SK-N-SH (cell line): ENCODE measurements around the gene ART4. TPM values are rescaled to one million over a fixed set of nuclear protein-coding genes. Genes with fewer than 3 reads are reported as not detected.

Source experiments
- CTCF ChIA-PET: fragments of 300-600, 350-600 bp; formaldehyde crosslinking; extraction: SDS; loops from one replicate; lab custom pipeline; 2021; lab: Yijun Ruan, JAX
- POLR2A ChIA-PET: fragments of 350-600 bp; sonication (Branson Sonifier 250); formaldehyde crosslinking; extraction: SDS; loops from one replicate; lab custom pipeline; 2020; ENCODE audit warnings: antibody characterized with exemption, inconsistent platforms; lab: Yijun Ruan, JAX
- DNase-seq: peaks from one replicate; pipeline ENCODE4 v3.0.0; 2012
- H2AFZ ChIP-seq: fragments of 200-600 bp; sonication (generic); 2 replicates; pipeline ENCODE4 v1.8.1; 2016; ENCODE audit warnings: antibody characterized with exemption, mild to moderate bottlenecking, low read depth
- H3F3A ChIP-seq: fragments of 200-600 bp; sonication (generic); replicated peaks from 2 replicates; pipeline ENCODE3; 2016; ENCODE audit warnings: antibody characterized with exemption, mild to moderate bottlenecking; ENCODE audit not compliant: insufficient read depth
- H3K27ac ChIP-seq, 2 experiments: fragments of 200-500 bp in 1 of 2; fragments of 200-600 bp in 1 of 2; sonication (Bioruptor generic) in 1 of 2; sonication (generic), shearing (Covaris generic) in 1 of 2; 2 replicates each; pipeline versions ENCODE4 v1.5.1 to v1.6.1; 2014 to 2016; ENCODE audit warnings: low read depth in 2 of 2, inconsistent platforms in 1 of 2, low read length in 1 of 2, mild to moderate bottlenecking in 1 of 2, mixed read lengths in 1 of 2
- H3K27me3 ChIP-seq: fragments of 200-600 bp; sonication (generic), shearing (Covaris generic); 2 replicates; pipeline ENCODE4 v1.6.1; 2016; ENCODE audit warnings: mixed run types; ENCODE audit not compliant: insufficient read depth
- H3K36me3 ChIP-seq, 2 experiments: fragments of 200-500 bp in 1 of 2; fragments of 200-600 bp in 1 of 2; sonication (Bioruptor generic) in 1 of 2; sonication (generic) in 1 of 2; replicated peaks in 1 of 2; 2 replicates each; pipeline versions ENCODE3 to v1.5.1; 2014 to 2016; ENCODE audit warnings: low read length in 1 of 2, mild to moderate bottlenecking in 1 of 2; ENCODE audit not compliant: insufficient read depth in 2 of 2, control insufficient read depth in 1 of 2
- H3K4me1 ChIP-seq, 2 experiments: fragments of 200-500 bp in 1 of 2; fragments of 200-600 bp in 1 of 2; sonication (Bioruptor generic) in 1 of 2; sonication (generic), shearing (Covaris generic) in 1 of 2; 2 replicates each; pipeline versions ENCODE4 v1.5.1 to v1.6.1; 2014 to 2016; ENCODE audit warnings: low read depth in 1 of 2, low read length in 1 of 2, mixed run types in 1 of 2; ENCODE audit not compliant: insufficient read depth in 2 of 2, control insufficient read depth in 1 of 2
- H3K4me2 ChIP-seq: fragments of 200-600 bp; sonication (generic), shearing (Covaris generic); 2 replicates; pipeline ENCODE4 v1.6.1; 2017; ENCODE audit warnings: mixed run types
- H3K4me3 ChIP-seq, 2 experiments: fragments of 200-500 bp in 1 of 2; fragments of 200-600 bp in 1 of 2; sonication (Bioruptor generic) in 1 of 2; sonication (generic), shearing (Covaris generic) in 1 of 2; 2 replicates each; pipeline versions ENCODE4 v1.5.1 to v1.8.1; 2014 to 2016; ENCODE audit warnings: low read depth in 2 of 2, inconsistent platforms in 1 of 2, low read length in 1 of 2, mild to moderate bottlenecking in 1 of 2, mixed read lengths in 1 of 2, moderate library complexity in 1 of 2
- H3K79me2 ChIP-seq: fragments of 200-600 bp; sonication (generic); 2 replicates; pipeline ENCODE4 v1.8.1; 2017; ENCODE audit warnings: mild to moderate bottlenecking; ENCODE audit not compliant: insufficient read depth
- H3K9ac ChIP-seq: fragments of 200-600 bp; sonication (generic); 2 replicates; pipeline ENCODE4 v1.6.1; 2017; ENCODE audit warnings: mixed run types
- H3K9me2 ChIP-seq: fragments of 200-600 bp; sonication (generic); 2 replicates; pipeline ENCODE4 v1.6.1; 2017; ENCODE audit warnings: mixed run types
- H3K9me3 ChIP-seq: fragments of 200-600 bp; sonication (generic); 2 replicates; pipeline ENCODE4 v1.6.1; 2017; ENCODE audit warnings: mixed run types, mild to moderate bottlenecking, moderate library complexity
- H4K20me1 ChIP-seq: fragments of 200-600 bp; sonication (generic); 2 replicates; pipeline ENCODE4 v1.6.1; 2017; ENCODE audit warnings: mild to moderate bottlenecking, mixed run types; ENCODE audit not compliant: insufficient read depth
- CHD2 ChIP-seq: fragments of 150-350 bp; IDR thresholded peaks from 2 replicates; pipeline ENCODE4 v1.6.1; 2018; ENCODE audit warnings: low read length; ENCODE audit not compliant: partially characterized antibody
- CTCF ChIP-seq: fragments of 200-600 bp; sonication (generic); IDR thresholded peaks from 2 replicates; pipeline ENCODE4 v1.6.1; 2017; ENCODE audit warnings: antibody characterized with exemption, mild to moderate bottlenecking, moderate library complexity
- ELF1 ChIP-seq: IDR thresholded peaks from 2 replicates; pipeline ENCODE4 v1.4.0; 2012
- EP300 ChIP-seq, 2 experiments: IDR thresholded peaks; 2 replicates each; pipeline versions ENCODE4 v1.4.0 to v1.6.1; 2012; ENCODE audit warnings: borderline replicate concordance in 1 of 2, low read depth in 1 of 2, low read length in 1 of 2
- FOSL2 ChIP-seq: IDR thresholded peaks from 2 replicates; pipeline ENCODE4 v1.4.0; 2012; ENCODE audit warnings: low read depth, mild to moderate bottlenecking, moderate library complexity, borderline replicate concordance
- GABPA ChIP-seq: IDR thresholded peaks from 2 replicates; pipeline ENCODE4 v1.4.0; 2012; ENCODE audit warnings: low read depth, mild to moderate bottlenecking
- JUND ChIP-seq: IDR thresholded peaks from 2 replicates; pipeline ENCODE4 v1.4.0; 2012
- PBX3 ChIP-seq: IDR thresholded peaks from 2 replicates; pipeline ENCODE4; 2012
- RCOR1 ChIP-seq: fragments of 150-350 bp; IDR thresholded peaks from 2 replicates; pipeline ENCODE4 v1.6.1; 2017; ENCODE audit warnings: antibody characterized with exemption, low read length
- REST ChIP-seq: IDR thresholded peaks from 2 replicates; pipeline ENCODE4 v1.6.1; 2012; ENCODE audit warnings: mild to moderate bottlenecking, low read depth, low read length, moderate library complexity
- SIN3A ChIP-seq: IDR thresholded peaks from 2 replicates; pipeline ENCODE4 v1.6.1; 2012; ENCODE audit warnings: low read depth, mild to moderate bottlenecking, low read length, moderate library complexity, borderline replicate concordance
- SMC3 ChIP-seq: IDR thresholded peaks from 2 replicates; pipeline ENCODE4 v1.6.1; 2012; ENCODE audit warnings: low read depth, low read length, improper control_type of control experiment
- TAF1 ChIP-seq: IDR thresholded peaks from 2 replicates; pipeline ENCODE4 v1.6.1; 2012; ENCODE audit warnings: low read depth, mild to moderate bottlenecking, low read length, moderate library complexity, borderline replicate concordance
- USF2 ChIP-seq: fragments of 150-350 bp; IDR thresholded peaks from 2 replicates; pipeline ENCODE4 v1.6.1; 2017; ENCODE audit warnings: antibody characterized with exemption, low read length, low read depth, borderline replicate concordance
- WGBS: methylation state at CpG from one replicate; pipeline ENCODE4 v1.1.6; 2017; ENCODE audit warnings: low lambda C conversion rate; 5-methylcytosine and 5-hydroxymethylcytosine counted together
- polyA plus RNA-seq, 3 experiments: library from polyadenylated mRNA; depleted of rRNA; stranded (reverse); fragments of >200 nt; gene quantifications; 2 replicates each; pipeline ENCODE4 v1.2.3, GENCODE V29; 2012

The ART4 gene
- polyA plus RNA-seq, 1 of the 3 experiments (the other 2 are of a cell fraction), result not detected

- Histone ChIP-seq H4K20me1 (no peaks in the 10 kb centered on the region), H3K36me3 (peaks cover 2 to 11% of the 10 kb centered on the region in 2 experiments), H3K4me3 (no peak overlapping the region), H3K4me1 (peaks cover 0 to 7% of the 10 kb centered on the region in 2 experiments; a peak in 2 of 4 replicates), H3K9me2 (no peaks in the 10 kb centered on the region; the same call in 1 of the 2 replicates), H2AFZ (no peak overlapping the region), H3F3A (no peaks in the 10 kb centered on the region), H3K4me2 (no peak overlapping the region), H3K27me3 (no peaks in the 10 kb centered on the region), H3K79me2 (no peaks in the 10 kb centered on the region), H3K9ac (no peak overlapping the region), H3K27ac (no peak overlapping the region), H3K9me3 (no peaks in the 10 kb centered on the region)
- TF ChIP-seq SMC3, result no peak
- no peak for TF ChIP-seq ELF1
- TF ChIP-seq CTCF, result no peak
- no peak for TF ChIP-seq FOSL2
- no peak for TF ChIP-seq SIN3A
- no peak for TF ChIP-seq JUND
- no peak for TF ChIP-seq REST
- TF ChIP-seq RCOR1, result no peak
- no peak for TF ChIP-seq GABPA
- no peak for TF ChIP-seq EP300 (IDR thresholded peaks at IDR 0.05; ENCODE audit: borderline replicate concordance in 1 of 2, low read depth in 1 of 2, low read length in 1 of 2)
- no peak for TF ChIP-seq PBX3
- no peak for TF ChIP-seq USF2
- TF ChIP-seq TAF1, result no peak
- no peak for TF ChIP-seq CHD2
- ChIA-PET POLR2A (no interaction called here), CTCF (interaction anchor here (1.1 to 1.2 kb wide), 2 partner anchors 35 to 155 kb away, joined by 3 read pairs; no protein-coding TSS in a partner anchor)
- WGBS, result 75% methylated on average over 8 of the region's 8 CpGs
- DNase-seq, result no peak
Observed at GRCh38 chr12:14879222-14879933, 36.1 kb upstream of the ART4 start.
